Astrocyte of the cerebellum (primary cell): Measurements from ENCODE around the gene RADIL.

ENCODE experiments used
- DNase-seq: peaks from one replicate; pipeline ENCODE4 v3.0.0-alpha.2; 2011; ENCODE audit warnings: low read depth
- H3K4me3 ChIP-seq: 2 replicates; pipeline ENCODE4 v1.5.1; 2011; ENCODE audit warnings: mild to moderate bottlenecking, low read depth, low read length, moderate library complexity
- CTCF ChIP-seq: IDR thresholded peaks from 2 replicates; pipeline ENCODE4 v1.5.1; 2012; ENCODE audit warnings: low read length, low read depth, moderate library complexity, mild to moderate bottlenecking; ENCODE audit errors: missing control alignments
- in situ Hi-C: cut with HindIII; loops from 2 replicates; pipeline ENCODE4 v1.10.0; 2017; ENCODE audit warnings: low sequenced_read_pairs

The RADIL gene

GRCh38 chr7:4833176-4833575, 50.3 kb downstream of the RADIL start:
- no peak for TF ChIP-seq CTCF
- no peak overlapping the region for H3K4me3 ChIP-seq
- in situ Hi-C loops = no loop called here
- DNase-seq = no peak

GRCh38 chr7:4832711-4833110, 50.8 kb downstream of the RADIL start:
- no peak for TF ChIP-seq CTCF
- in situ Hi-C loops = no loop called here
- H3K4me3 ChIP-seq = no peak overlapping the region
- no peak for DNase-seq

- no peak for TF ChIP-seq CTCF
- no peak overlapping the region for H3K4me3 ChIP-seq
- no peak for DNase-seq
- in situ Hi-C loops = no loop called here
Measured at GRCh38 chr7:4831723-4832495, 51.6 kb downstream of the RADIL start.

- DNase-seq = peak; percentile 23
- H3K4me3 ChIP-seq = no peak overlapping the region
- in situ Hi-C loops = no loop called here
- TF ChIP-seq CTCF = peak; percentile 91
Measured at GRCh38 chr7:4830176-4830575, 53.3 kb downstream of the RADIL start.

- in situ Hi-C loops = no loop called here
- H3K4me3 ChIP-seq = no peak overlapping the region
- no peak for TF ChIP-seq CTCF
Measured at GRCh38 chr7:4828720-4829383, 54.7 kb downstream of the RADIL start.

GRCh38 chr7:4825081-4825480, 58.4 kb downstream of the RADIL start:
- in situ Hi-C loops = no loop called here
- no peak overlapping the region for H3K4me3 ChIP-seq
- no peak for DNase-seq
- no peak for TF ChIP-seq CTCF

More at GRCh38 chr7:4828720-4829383, 54.7 kb downstream of the RADIL start:
- no peak for DNase-seq
